HepG2 (cell line): ENCODE results near the gene ZCCHC24. TPM values are rescaled to one million over a fixed set of nuclear protein-coding genes. Genes with fewer than 3 reads are reported as not detected.
A peak's percentile ranks its signal among the peaks of the same experiment; 100 is the strongest.

Source experiments
- ATAC-seq: fragments of 200-7000 bp; cut with Tn5 transposase; 3 replicates; pipeline ENCODE4 v1.9.1; 2020; ENCODE audit warnings: mild to moderate bottlenecking, moderate library complexity
- BruUV-seq: library from RNA; stranded (reverse); fragments of 400-500 nt; replicated peaks from 2 replicates; lab custom pipeline; 2021; lab: Mats Ljungman, UMichigan
- CTCF ChIA-PET: fragments of 300-600 bp; formaldehyde crosslinking; extraction: SDS; loops from one replicate; lab custom pipeline; 2021; ENCODE audit warnings: low total read pairs, inconsistent platforms, low intra/inter-chr PET ratio; lab: Yijun Ruan, JAX
- POLR2A ChIA-PET: fragments of 350-600 bp; sonication (Branson Sonifier 250); formaldehyde crosslinking; loops from one replicate; lab custom pipeline; 2020; ENCODE audit warnings: antibody characterized with exemption, inconsistent platforms; lab: Yijun Ruan, JAX
- DNase-seq: peaks from one replicate; pipeline ENCODE4 v3.0.0-alpha.2; 2015; ENCODE audit warnings: low spot score
- FAIRE-seq: peaks from 3 replicates; lab custom pipeline; 2011; peaks lifted over from hg19 to GRCh38; lab: Jason Lieb, UNC
- H2AFZ ChIP-seq: one replicate; pipeline ENCODE4 v1.6.1; 2011; ENCODE audit warnings: low read length, inconsistent platforms
- H3K27ac ChIP-seq: fragments of 300-600 bp; 3 replicates; pipeline ENCODE4 v1.8.0; 2011; ENCODE audit warnings: mixed run types, mild to moderate bottlenecking, mixed read lengths, low read length, inconsistent platforms; ENCODE audit not compliant: insufficient read depth; ENCODE audit errors: extremely low read length
- H3K27me3 ChIP-seq, 2 experiments: fragments of 200-600 bp in 1 of 2; 2 replicates in 1 of 2; 3 replicates in 1 of 2; pipeline versions ENCODE4 v1.6.0 to v1.8.0; 2011; ENCODE audit warnings: low read length in 2 of 2, mild to moderate bottlenecking in 2 of 2, moderate library complexity in 2 of 2, inconsistent platforms in 1 of 2; ENCODE audit not compliant: insufficient read depth in 2 of 2, control insufficient read depth in 1 of 2
- H3K36me3 ChIP-seq, 2 experiments: fragments of 200-600 bp in 1 of 2; replicated peaks in 1 of 2; 2 replicates in 1 of 2; 3 replicates in 1 of 2; pipeline versions ENCODE4 v1.5.1 to v1.8.0; 2011; ENCODE audit warnings: low read length in 2 of 2, inconsistent platforms in 1 of 2; ENCODE audit not compliant: insufficient read depth in 2 of 2, control insufficient read depth in 1 of 2
- H3K4me1 ChIP-seq: 2 replicates; pipeline ENCODE4 v1.5.1; 2012; ENCODE audit warnings: low read length, inconsistent platforms; ENCODE audit not compliant: insufficient read depth
- H3K4me2 ChIP-seq: 2 replicates; pipeline ENCODE4 v1.6.0; 2011; ENCODE audit warnings: low read depth, low read length, inconsistent platforms
- H3K4me3 ChIP-seq, 3 experiments: fragments of 200-600 bp in 1 of 3; sonication (generic), shearing (Covaris generic) in 1 of 3; replicated peaks in 1 of 3; 2 replicates each; pipeline ENCODE4 v1.5.1; 2011 to 2016; ENCODE audit warnings: low read length in 3 of 3, inconsistent platforms in 2 of 3, low read depth in 2 of 3, mild to moderate bottlenecking in 2 of 3, control low read depth in 1 of 3, mixed read lengths in 1 of 3; ENCODE audit not compliant: insufficient read depth in 1 of 3
- H3K79me2 ChIP-seq: one replicate; pipeline ENCODE4 v1.6.1; 2011; ENCODE audit warnings: low read length, inconsistent platforms; ENCODE audit not compliant: insufficient read depth
- H3K9ac ChIP-seq: 2 replicates; pipeline ENCODE4 v1.6.0; 2011; ENCODE audit warnings: mild to moderate bottlenecking, low read depth, low read length, inconsistent platforms; ENCODE audit not compliant: insufficient read depth
- H3K9me3 ChIP-seq: 2 replicates; pipeline ENCODE4 v1.5.1; 2012; ENCODE audit warnings: mild to moderate bottlenecking, low read length
- H4K20me1 ChIP-seq: 2 replicates; pipeline ENCODE4 v1.6.0; 2011; ENCODE audit warnings: inconsistent platforms, mild to moderate bottlenecking, low read length, moderate library complexity; ENCODE audit not compliant: insufficient read depth
- CHD4 ChIP-seq: fragments of 200-600 bp; sonication (generic); IDR thresholded peaks from 2 replicates; pipeline ENCODE4 v1.7.0; 2017; ENCODE audit warnings: mild to moderate bottlenecking, low read length, borderline replicate concordance
- CTCF ChIP-seq: sonication (generic); formaldehyde crosslinking; IDR thresholded peaks from 2 replicates; pipeline ENCODE4 v1.5.0; 2020; ENCODE audit warnings: mild to moderate bottlenecking, missing genetic modification reagents, moderate library complexity
- FOSL2 ChIP-seq: sonication (generic); formaldehyde crosslinking; IDR thresholded peaks from 2 replicates; pipeline ENCODE4 v1.4.0; 2020; ENCODE audit warnings: missing genetic modification reagents
- KDM4B ChIP-seq: sonication (generic); formaldehyde crosslinking; IDR thresholded peaks from 2 replicates; pipeline ENCODE4 v1.4.0; 2020; ENCODE audit warnings: missing genetic modification reagents
- NFE2L2 ChIP-seq: fragments of 150-350 bp; IDR thresholded peaks from 2 replicates; pipeline ENCODE4 v1.6.1; 2014; ENCODE audit warnings: low read length
- TBX2 ChIP-seq: sonication (generic); formaldehyde crosslinking; IDR thresholded peaks from 2 replicates; pipeline ENCODE4 v1.5.0; 2020; ENCODE audit warnings: missing genetic modification reagents, mild to moderate bottlenecking, borderline replicate concordance
- ZFX ChIP-seq: sonication (generic); formaldehyde crosslinking; IDR thresholded peaks from 2 replicates; pipeline ENCODE4 v1.4.0; 2020; ENCODE audit warnings: mild to moderate bottlenecking, low read depth, missing genetic modification reagents, moderate library complexity
- ZMYM3 ChIP-seq: sonication (generic); formaldehyde crosslinking; IDR thresholded peaks from 2 replicates; pipeline ENCODE4 v1.5.1; 2020; ENCODE audit warnings: mild to moderate bottlenecking, missing genetic modification reagents
- ZNF615 ChIP-seq: sonication (generic); formaldehyde crosslinking; IDR thresholded peaks from 2 replicates; pipeline ENCODE4 v1.5.0; 2020; ENCODE audit warnings: mild to moderate bottlenecking, missing genetic modification reagents, borderline replicate concordance
- ZNF629 ChIP-seq: sonication (generic); formaldehyde crosslinking; conservative IDR thresholded peaks from 2 replicates; pipeline ENCODE4 v1.5.0; 2020; ENCODE audit warnings: missing genetic modification reagents
- WGBS: methylation state at CpG from one replicate; pipeline ENCODE4 v1.1.6; 2017; ENCODE audit warnings: low lambda C conversion rate; 5-methylcytosine and 5-hydroxymethylcytosine counted together
- in situ Hi-C: cut with HindIII; loops from 2 replicates; pipeline ENCODE4 v1.10.0; 2017; ENCODE audit warnings: low pct_unique_long_range_greater_than_20kb; ENCODE audit not compliant: extremely low pct_ligation_motif_present
- intact Hi-C: fragments of 100-400 bp; cut with micrococcal nuclease; formaldehyde crosslinking; loops from one replicate; pipeline ENCODE4 v1.10.0; 2022; ENCODE audit not compliant: unreplicated experiment
- polyA plus RNA-seq, 8 experiments: library from polyadenylated mRNA; depleted of rRNA in 3 of 8; stranded (reverse) in 7 of 8; unstranded in 1 of 8; fragments of >200 nt; fragmentation: Illumina TruSeq in 4 of 8; extraction: Trizol in 4 of 8; gene quantifications; 2 replicates each; pipeline versions ENCODE4 v1.2.1 to v1.2.3, GENCODE V29; 2011 to 2016; ENCODE audit warnings: low read depth in 4 of 8, missing spikeins in 1 of 8, mixed read lengths in 1 of 8; ENCODE audit not compliant: insufficient read depth in 1 of 8
- total RNA-seq, 5 experiments: library from RNA; depleted of rRNA; stranded (reverse); fragments of >200 nt; fragmentation: Illumina TruSeq; extraction: Trizol; gene quantifications; 2 replicates each; pipeline ENCODE4 v1.2.3, GENCODE V29; 2016; ENCODE audit warnings: low read depth in 1 of 5

Gene ZCCHC24
- total and polyA plus RNA-seq, 2 of the 13 experiments (the other 11 are each of a cell fraction or from before 2014, with no cell fraction given): 3.1 to 7.9 TPM

DNA sequence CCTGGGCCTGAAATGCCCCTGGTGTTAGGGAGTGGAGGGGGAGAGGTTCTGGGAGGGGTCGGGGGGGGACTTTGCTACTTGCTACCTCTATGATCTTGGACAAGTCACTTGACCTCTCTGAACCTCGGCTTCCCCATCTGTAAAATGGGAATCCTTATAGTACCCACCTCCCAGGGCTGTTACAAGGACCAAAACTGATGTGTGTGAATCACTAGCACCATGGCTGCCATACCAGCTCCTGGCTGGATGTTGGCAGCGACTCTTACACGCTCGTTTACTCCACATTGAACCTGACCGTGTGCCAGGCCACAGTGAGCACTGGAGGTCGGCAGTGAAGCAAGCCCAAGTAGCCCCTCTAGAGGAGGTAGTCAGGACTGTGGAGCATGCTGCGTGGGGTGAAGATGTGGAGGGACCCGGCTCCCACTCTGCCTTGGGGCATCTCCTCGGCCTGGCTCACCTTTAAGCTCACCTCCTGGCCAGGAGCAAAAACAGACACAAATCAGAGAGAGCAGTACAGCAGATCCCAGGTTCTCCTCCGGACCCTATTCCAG, 69.3 kb downstream of the ZCCHC24 start:
- ChIA-PET CTCF (interaction anchor here (2.4 to 3.3 kb wide), 3 partner anchors 91 to 115 kb away, joined by 12 to 45 read pairs (median 19); no protein-coding TSS in a partner anchor), POLR2A (no interaction called here)
- no peaks in the 10 kb centered on the region for H3K36me3 ChIP-seq
- in situ Hi-C loops (loop anchor here (5.0 kb wide), 1 partner anchor 111 kb away; no protein-coding TSS in a partner anchor), intact Hi-C loops (no loop called here)
- no TSS peak for BruUV-seq
- peak; percentile 59; the same call in 1 of the 2 replicates for TF ChIP-seq CHD4
- no peak for TF ChIP-seq KDM4B (CRISPR knock-in tag)
- peak; percentile 38; the same call in 1 of the 2 replicates for TF ChIP-seq ZMYM3 (CRISPR knock-in tag)
- peak; percentile 87 for TF ChIP-seq ZNF629 (CRISPR knock-in tag)
- H3K27me3 ChIP-seq: no peaks in the 10 kb centered on the region
- no peaks in the 10 kb centered on the region for H3K9me3 ChIP-seq
- DNase-seq (no peak), FAIRE-seq (no peak), ATAC-seq (no peak)
- no peaks in the 10 kb centered on the region for H4K20me1 ChIP-seq
- no peak overlapping the region for H2AFZ ChIP-seq
- H3K9ac ChIP-seq: 0 out of 2 replicates have a peak overlapping the region, but pooled peaks have one; percentile 11
- peak overlapping the region; percentile 65 for H3K4me2 ChIP-seq
- 72% methylated on average over 9 of the region's 11 CpGs for WGBS
- peaks cover 54% of the 10 kb centered on the region for H3K4me1 ChIP-seq
- H3K79me2 ChIP-seq: no peaks in the 10 kb centered on the region
- no peak overlapping the region for H3K27ac ChIP-seq
- H3K4me3 ChIP-seq: no peak overlapping the region; a peak in 1 of 6 replicates

DNA sequence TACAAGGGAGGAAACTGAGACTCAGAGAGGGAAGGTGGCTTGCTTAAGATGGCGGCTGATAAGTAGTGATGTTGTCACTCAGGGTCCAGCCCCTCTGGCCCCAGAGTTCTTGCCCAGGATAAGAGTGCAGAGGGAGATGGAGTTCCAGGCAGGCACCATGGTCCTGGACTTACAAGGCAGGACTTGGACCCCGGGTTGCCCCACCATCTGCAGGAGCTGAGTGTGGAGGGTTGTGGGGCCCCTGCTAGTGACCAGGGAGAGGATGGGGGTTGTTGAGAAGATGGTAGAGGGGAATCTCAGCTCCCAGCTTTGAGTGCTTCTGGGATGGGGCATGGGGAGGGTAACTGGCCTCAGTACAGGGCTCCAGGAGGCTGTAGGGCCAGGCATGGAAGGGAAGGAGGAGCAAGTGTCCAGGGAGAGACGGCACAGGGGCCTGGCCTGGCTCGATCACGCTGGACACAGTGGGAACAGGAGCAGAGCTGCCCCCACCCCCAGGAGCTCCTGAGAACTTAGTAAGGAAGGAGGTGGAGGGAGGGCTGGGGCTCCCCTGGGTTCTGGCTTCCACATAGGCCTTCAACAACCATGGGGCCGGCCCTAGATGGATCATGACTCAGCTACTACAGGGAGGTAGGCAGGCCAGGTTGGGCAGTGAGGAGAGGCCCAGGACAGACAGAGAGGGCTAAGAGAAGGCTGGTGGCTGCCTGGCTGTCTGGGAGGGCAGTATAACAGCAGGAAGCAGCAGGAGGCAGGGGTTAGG, 69.9 kb downstream of the ZCCHC24 start:
- ATAC-seq (peak; percentile 16), DNase-seq (peak; percentile 45), FAIRE-seq (no peak)
- in situ Hi-C loops: loop anchor here (5.0 kb wide), 1 partner anchor 112 kb away; no protein-coding TSS in a partner anchor
- peak overlapping the region in 1 of 3 experiments; percentile 53; a peak in 1 of 6 replicates for H3K4me3 ChIP-seq
- no peaks in the 10 kb centered on the region for H3K36me3 ChIP-seq
- no peak overlapping the region for H3K27ac ChIP-seq
- intact Hi-C loops: loop anchor here (2.0 kb wide), 1 partner anchor 63 kb away; no protein-coding TSS in a partner anchor
- no peaks in the 10 kb centered on the region for H3K9me3 ChIP-seq
- ChIA-PET CTCF (interaction anchor here (0.8 to 3.3 kb wide), 6 partner anchors 25 to 127 kb away, joined by 3 to 45 read pairs (median 9); no protein-coding TSS in a partner anchor), POLR2A (no interaction called here)
- H3K4me2 ChIP-seq: peak overlapping the region; percentile 65
- no peaks in the 10 kb centered on the region for H4K20me1 ChIP-seq
- peak overlapping the region; percentile 11 for H3K9ac ChIP-seq
- no peak overlapping the region for H2AFZ ChIP-seq
- no peaks in the 10 kb centered on the region for H3K79me2 ChIP-seq
- peaks cover 48% of the 10 kb centered on the region for H3K4me1 ChIP-seq
- BruUV-seq: no TSS peak
- H3K27me3 ChIP-seq: no peaks in the 10 kb centered on the region
- 33% methylated on average over 6 of the region's 6 CpGs for WGBS
- TF ChIP-seq TBX2 (peak; percentile 26; the same call in 1 of the 2 replicates), FOSL2 (0 out of 2 replicates have a peak, but pooled peaks have one; percentile 27), CTCF (CRISPR knock-in tag) (0 out of 2 replicates have a peak, but pooled peaks have one; percentile 6), NFE2L2 (peak; percentile 58; the same call in 1 of the 2 replicates), ZFX (peak; percentile 30; the same call in 1 of the 2 replicates), ZNF615 (CRISPR knock-in tag) (no peak)
- TF ChIP-seq, all 625 proteins: peak for 5
